AG04450 (cell line): ENCODE measurements around the gene JOSD1. TPM values are rescaled to one million over a fixed set of nuclear protein-coding genes. Genes with fewer than 3 reads are reported as not detected.

Experiments
- CTCF ChIA-PET: fragments of 300-600, 350-600 bp; formaldehyde crosslinking; extraction: SDS; loops from one replicate; lab custom pipeline; 2022; ENCODE audit warnings: antibody characterized with exemption, inconsistent platforms; lab: Charles Lee
- POLR2A ChIA-PET: fragments of 350-600 bp; formaldehyde crosslinking; extraction: SDS; loops from one replicate; lab custom pipeline; 2021; ENCODE audit warnings: antibody characterized with exemption, inconsistent platforms; lab: Yijun Ruan, JAX
- DNase-seq: peaks from one replicate; pipeline ENCODE4 v3.0.0-alpha.2; 2011; ENCODE audit warnings: low read depth, low spot score
- H3K27ac ChIP-seq: one replicate; pipeline ENCODE4 v1.5.1; 2012; ENCODE audit warnings: low read depth, low read length, control low read depth
- H3K27me3 ChIP-seq: one replicate; pipeline ENCODE4 v1.6.0; 2012; ENCODE audit warnings: low read length; ENCODE audit not compliant: control insufficient read depth, insufficient read depth
- H3K4me3 ChIP-seq: 2 replicates; pipeline ENCODE4 v1.5.1; 2011; ENCODE audit warnings: mild to moderate bottlenecking, low read depth, low read length, control low read depth
- H3K9me3 ChIP-seq: 2 replicates; pipeline ENCODE4 v1.5.1; 2012; ENCODE audit warnings: low read length; ENCODE audit not compliant: control insufficient read depth, insufficient read depth
- CTCF ChIP-seq: IDR thresholded peaks from 2 replicates; pipeline ENCODE4 v1.5.1; 2011; ENCODE audit warnings: low read depth, low read length, control low read depth, inconsistent platforms
- polyA plus RNA-seq: library from polyadenylated mRNA; depleted of rRNA; stranded (reverse); fragments of >200 nt; gene quantifications from 2 replicates; pipeline ENCODE4 v1.2.3, GENCODE V29; 2011; rRNA removed
- small RNA-seq: library from RNA; depleted of rRNA; stranded (forward); fragments of <200 nt; gene quantifications from one replicate; pipeline ENCODE3, GENCODE V24; 2012; ENCODE audit warnings: low read depth; ENCODE audit not compliant: insufficient read length

JOSD1 gene
- polyA plus RNA-seq, 1 experiment, result 29.6 TPM

- H3K9me3 ChIP-seq, result no peaks in the 10 kb centered on the region; the same call in 1 of the 2 replicates
- ChIA-PET CTCF (no interaction called here), POLR2A (no interaction called here)
- no peak overlapping the region for H3K4me3 ChIP-seq
- DNase-seq, result no peak
- no peak overlapping the region for H3K27ac ChIP-seq
- TF ChIP-seq CTCF, result no peak
- no peaks in the 10 kb centered on the region for H3K27me3 ChIP-seq
These were observed 59.2 kb downstream of the JOSD1 start for GRCh38 chr22:38641476-38642040.

- Histone ChIP-seq H3K4me3 (no peak overlapping the region), H3K27ac (no peak overlapping the region), H3K9me3 (no peaks in the 10 kb centered on the region), H3K27me3 (no peaks in the 10 kb centered on the region)
- no peak for DNase-seq
- CTCF ChIA-PET, result no interaction called here
- POLR2A ChIA-PET, result no interaction called here
- no peak for TF ChIP-seq CTCF
These were observed 62.0 kb downstream of the JOSD1 start for GRCh38 chr22:38638728-38639127.

- DNase-seq, result no peak
- no peak for TF ChIP-seq CTCF
- CTCF ChIA-PET, result no interaction called here
- H3K27ac ChIP-seq, result no peak overlapping the region
- no peaks in the 10 kb centered on the region for H3K27me3 ChIP-seq
- H3K4me3 ChIP-seq, result no peak overlapping the region
- H3K9me3 ChIP-seq, result no peaks in the 10 kb centered on the region
- POLR2A ChIA-PET, result no interaction called here
These were observed 62.5 kb downstream of the JOSD1 start for GRCh38 chr22:38638216-38638615.

Small RNA genes lying within 50 kb of the gene (small RNA-seq; reads per million reads assigned to genes)
- not detected for gene AL021707.8

Other genes starting within 250 kb of the JOSD1 start
- not detected in 2 replicates for gene KCNJ4, start 245.7 kb downstream of the JOSD1 start, polyA plus RNA-seq
- gene KDELR3, start 232.8 kb downstream of the JOSD1 start, polyA plus RNA-seq, result 223 and 278 TPM in 2 replicates
- 348 and 426 TPM in 2 replicates for gene DDX17, start 194.6 kb downstream of the JOSD1 start, polyA plus RNA-seq
- 0.29 and 0.89 TPM in 2 replicates for gene DMC1, start 130.8 kb downstream of the JOSD1 start, polyA plus RNA-seq
- gene FAM227A, start 44.6 kb downstream of the JOSD1 start, polyA plus RNA-seq, result 1.0 and 1.4 TPM in 2 replicates
- gene CBY1, start 44.3 kb downstream of the JOSD1 start, polyA plus RNA-seq, result 39.7 and 43.0 TPM in 2 replicates
- gene TOMM22, start 19.0 kb downstream of the JOSD1 start, polyA plus RNA-seq, result 55.9 and 68.9 TPM in 2 replicates
- gene GTPBP1, start 5.0 kb upstream of the JOSD1 start, polyA plus RNA-seq, result 26.7 and 29.3 TPM in 2 replicates
- 24.5 and 33.2 TPM in 2 replicates for gene SUN2, start 55.1 kb upstream of the JOSD1 start, polyA plus RNA-seq
- 12.6 and 15.5 TPM in 2 replicates for gene DNAL4, start 93.2 kb upstream of the JOSD1 start, polyA plus RNA-seq
- 1.7 and 2.3 TPM in 2 replicates for gene NPTXR, start 143.1 kb upstream of the JOSD1 start, polyA plus RNA-seq
- gene CBX6, start 171.3 kb upstream of the JOSD1 start, polyA plus RNA-seq, result 14.7 and 19.8 TPM in 2 replicates